Transverse colon (tissue), 3 donors: Measurements from ENCODE around the gene CD9.

Experiments
- EP300 ChIP-seq: sonication (generic); formaldehyde crosslinking; IDR thresholded peaks from one replicate; pipeline ENCODE4 v1.6.1; 2017; ENCODE audit warnings: antibody characterized with exemption, low read depth
- POLR2A ChIP-seq: fragments of 450-650 bp; IDR thresholded peaks from one replicate; pipeline ENCODE4 v1.6.1; 2016; ENCODE audit warnings: antibody characterized with exemption, mild to moderate bottlenecking, moderate library complexity
- TF ChIP-seq, protein P1 (sequence below), 5 experiments: fragments of 200-600 bp in 3 of 5; fragments of 450-650 bp in 2 of 5; sonication (generic) in 3 of 5; IDR thresholded peaks; 1 replicate in 2 of 5; 2 replicates in 3 of 5; pipeline ENCODE4 v1.5.1; 2016 to 2017; ENCODE audit warnings: antibody characterized with exemption in 5 of 5, inconsistent platforms in 3 of 5, mild to moderate bottlenecking in 2 of 5, moderate library complexity in 1 of 5

GRCh38 chr12:6237830-6238229 is 37.6 kb downstream of the CD9 start:
- TF ChIP-seq, protein P1, sequence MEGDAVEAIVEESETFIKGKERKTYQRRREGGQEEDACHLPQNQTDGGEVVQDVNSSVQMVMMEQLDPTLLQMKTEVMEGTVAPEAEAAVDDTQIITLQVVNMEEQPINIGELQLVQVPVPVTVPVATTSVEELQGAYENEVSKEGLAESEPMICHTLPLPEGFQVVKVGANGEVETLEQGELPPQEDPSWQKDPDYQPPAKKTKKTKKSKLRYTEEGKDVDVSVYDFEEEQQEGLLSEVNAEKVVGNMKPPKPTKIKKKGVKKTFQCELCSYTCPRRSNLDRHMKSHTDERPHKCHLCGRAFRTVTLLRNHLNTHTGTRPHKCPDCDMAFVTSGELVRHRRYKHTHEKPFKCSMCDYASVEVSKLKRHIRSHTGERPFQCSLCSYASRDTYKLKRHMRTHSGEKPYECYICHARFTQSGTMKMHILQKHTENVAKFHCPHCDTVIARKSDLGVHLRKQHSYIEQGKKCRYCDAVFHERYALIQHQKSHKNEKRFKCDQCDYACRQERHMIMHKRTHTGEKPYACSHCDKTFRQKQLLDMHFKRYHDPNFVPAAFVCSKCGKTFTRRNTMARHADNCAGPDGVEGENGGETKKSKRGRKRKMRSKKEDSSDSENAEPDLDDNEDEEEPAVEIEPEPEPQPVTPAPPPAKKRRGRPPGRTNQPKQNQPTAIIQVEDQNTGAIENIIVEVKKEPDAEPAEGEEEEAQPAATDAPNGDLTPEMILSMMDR (IDR thresholded peaks at IDR 0.05): no peak
- TF ChIP-seq EP300 (no peak), POLR2A (no peak)
